ENCODE data around the gene CHCHD6.

Gene CHCHD6

GRCh38 chr3:126835472-126836219, 131.6 kb downstream of the CHCHD6 start:
- DNase-seq, result no peak

- no peak for DNase-seq
Observed at GRCh38 chr3:126836220-126836860, 132.3 kb downstream of the CHCHD6 start.

- no peak for DNase-seq
Observed at GRCh38 chr3:126837773-126838172, 133.7 kb downstream of the CHCHD6 start.

GRCh38 chr3:126845920-126846715, 142.1 kb downstream of the CHCHD6 start:
- DNase-seq, result no peak

- no peak for DNase-seq
Observed at GRCh38 chr3:126847061-126847460, 143.0 kb downstream of the CHCHD6 start.

DNA sequence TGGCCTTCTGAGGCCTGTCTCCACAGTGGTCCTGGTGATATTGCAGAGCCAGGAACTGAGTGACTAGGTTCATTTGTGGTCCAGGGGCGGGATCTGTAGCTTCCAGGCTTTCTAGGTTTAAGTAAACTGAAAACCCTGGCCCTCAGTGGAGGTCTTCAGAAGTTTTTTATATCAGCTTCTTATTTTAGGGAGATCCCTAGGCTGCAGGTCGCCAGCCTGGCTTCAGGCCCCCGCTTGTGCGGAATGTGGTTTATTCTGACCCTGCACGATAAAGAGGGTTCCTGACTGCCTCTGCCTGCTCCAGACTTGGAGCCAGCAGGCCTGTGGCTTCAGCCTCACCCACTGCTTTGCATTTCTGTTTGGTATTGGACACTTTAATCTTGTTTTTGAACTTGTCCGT, 145.0 kb downstream of the CHCHD6 start:
- no peak for DNase-seq

- no peak for DNase-seq
Observed at GRCh38 chr3:126849768-126850167, 145.7 kb downstream of the CHCHD6 start.

GRCh38 chr3:126850370-126851085, 146.5 kb downstream of the CHCHD6 start:
- DNase-seq, result no peak

DNA sequence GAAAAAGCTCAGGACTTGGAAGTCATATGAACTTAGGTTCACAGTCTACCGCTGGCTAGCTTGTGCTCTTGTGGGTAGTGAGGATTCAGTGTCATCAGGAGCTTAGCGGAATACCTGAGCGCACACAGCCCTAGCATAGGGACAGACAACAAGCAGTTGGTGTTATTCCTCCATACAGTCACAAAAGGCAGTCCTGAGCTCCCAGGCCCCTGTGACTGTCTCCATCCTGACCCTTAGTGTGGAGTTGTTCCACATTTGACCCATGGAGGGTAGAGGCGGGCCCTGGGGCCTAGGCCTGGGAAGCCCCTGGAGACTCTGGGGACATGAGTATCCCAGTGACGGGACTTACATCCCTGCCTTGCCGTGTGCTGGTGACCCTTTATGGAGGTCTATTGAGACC, 147.3 kb downstream of the CHCHD6 start:
- DNase-seq, result no peak

DNA sequence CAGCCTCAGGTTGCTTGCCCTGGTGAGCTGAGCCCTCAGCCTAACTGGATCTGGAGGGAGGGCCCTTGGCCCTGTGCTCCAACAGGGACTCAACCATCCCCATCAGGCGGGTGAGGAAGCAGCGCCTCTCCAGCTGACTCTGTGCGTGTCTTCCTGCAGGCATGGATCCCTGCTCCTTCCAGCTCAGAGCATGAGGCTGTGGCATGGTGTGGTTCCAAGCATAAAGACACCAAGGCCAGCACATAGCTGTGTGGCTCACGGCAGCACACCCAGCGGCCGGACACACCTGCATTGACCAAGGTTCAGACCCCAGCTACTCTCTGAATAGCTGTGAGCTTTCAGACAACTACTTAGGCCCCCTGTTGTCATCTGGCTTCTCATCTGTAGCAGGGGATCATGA, 147.9 kb downstream of the CHCHD6 start:
- no peak for DNase-seq

DNA sequence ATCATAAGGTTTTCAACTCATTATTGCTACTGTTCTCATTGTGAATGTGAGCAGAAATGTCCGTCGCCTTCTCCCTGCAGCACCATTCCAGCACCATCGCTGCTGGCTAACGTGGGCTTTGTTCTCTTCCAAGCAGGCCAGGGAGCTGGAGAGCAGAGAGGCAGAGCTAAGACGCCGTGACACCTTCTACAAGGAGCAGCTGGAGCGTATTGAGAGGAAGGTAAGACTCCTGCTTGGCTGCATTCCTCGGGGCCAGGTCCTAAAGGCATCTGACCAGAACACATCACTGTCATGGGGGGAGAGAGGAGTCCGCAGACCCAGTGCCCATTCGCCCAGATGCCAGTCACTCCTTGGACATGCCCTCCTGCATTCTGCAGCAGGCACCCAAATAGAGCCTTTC, 148.5 kb downstream of the CHCHD6 start:
- DNase-seq, result no peak

- no peak for DNase-seq
Observed at GRCh38 chr3:126854666-126855065, 150.6 kb downstream of the CHCHD6 start.

GRCh38 chr3:126855374-126855773, 151.3 kb downstream of the CHCHD6 start:
- DNase-seq, result no peak

DNA sequence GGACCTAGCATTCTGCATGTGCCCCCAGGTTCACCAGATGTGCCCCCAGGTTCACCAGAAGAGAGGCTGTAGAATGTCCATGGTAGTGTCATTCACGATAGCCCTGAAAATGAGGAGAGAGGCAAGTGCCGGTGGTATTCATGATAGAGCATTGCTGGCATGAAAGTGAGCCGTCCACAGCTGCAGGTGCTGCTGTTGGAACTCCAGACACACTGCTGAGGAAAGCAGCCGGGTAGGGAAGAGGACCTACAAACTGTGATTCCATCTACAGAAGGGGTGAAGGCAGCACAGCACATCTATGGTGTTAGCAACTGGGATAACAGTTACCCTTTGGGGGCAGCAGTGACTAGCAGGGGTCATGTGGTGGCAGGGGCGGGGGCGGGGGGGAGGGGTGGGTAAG, 153.9 kb downstream of the CHCHD6 start:
- no peak for DNase-seq

- DNase-seq, result no peak
Observed at GRCh38 chr3:126858401-126858800, 154.4 kb downstream of the CHCHD6 start.

GRCh38 chr3:126858887-126859286, 154.8 kb downstream of the CHCHD6 start:
- DNase-seq, result no peak

DNA sequence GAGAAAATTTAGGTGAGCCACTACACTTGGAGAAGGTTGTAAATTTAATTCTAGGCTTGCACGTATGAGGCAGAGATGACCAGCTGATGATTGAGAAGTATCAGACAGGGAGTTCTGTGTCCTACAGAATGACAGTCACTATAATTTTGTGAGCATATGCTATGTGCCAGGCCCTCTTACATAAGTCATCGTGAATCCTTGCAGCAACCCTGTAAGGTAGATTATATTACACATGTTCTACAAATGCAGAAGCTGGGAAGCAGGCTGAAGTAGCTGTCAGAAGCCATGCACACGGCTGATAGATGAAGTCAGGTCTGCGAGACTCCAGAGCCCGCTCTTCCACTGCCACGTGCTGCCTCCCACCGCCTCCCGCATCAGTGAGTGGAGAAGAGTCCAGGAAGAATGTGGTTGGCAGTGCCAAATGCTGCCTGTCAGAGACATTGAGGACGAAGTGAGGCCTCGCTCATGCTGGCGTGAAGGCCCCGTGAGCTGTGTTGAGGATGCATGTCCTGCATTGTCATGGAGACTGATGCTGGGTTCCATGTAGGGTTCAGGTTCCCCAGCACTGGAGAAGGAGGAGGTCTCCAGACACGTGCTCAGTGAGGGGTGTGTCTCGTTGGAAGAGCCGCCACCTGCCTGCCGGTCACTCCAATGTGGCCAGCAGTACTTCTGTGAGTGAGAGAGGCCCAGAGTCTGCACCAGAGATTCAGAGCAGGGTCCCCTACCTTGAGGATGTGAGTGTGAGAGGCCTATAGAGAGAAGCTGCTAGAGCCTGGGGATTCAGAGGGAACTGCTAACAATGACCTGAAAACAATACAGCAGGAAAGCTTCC, 155.6 kb downstream of the CHCHD6 start:
- DNase-seq, result no peak

DNA sequence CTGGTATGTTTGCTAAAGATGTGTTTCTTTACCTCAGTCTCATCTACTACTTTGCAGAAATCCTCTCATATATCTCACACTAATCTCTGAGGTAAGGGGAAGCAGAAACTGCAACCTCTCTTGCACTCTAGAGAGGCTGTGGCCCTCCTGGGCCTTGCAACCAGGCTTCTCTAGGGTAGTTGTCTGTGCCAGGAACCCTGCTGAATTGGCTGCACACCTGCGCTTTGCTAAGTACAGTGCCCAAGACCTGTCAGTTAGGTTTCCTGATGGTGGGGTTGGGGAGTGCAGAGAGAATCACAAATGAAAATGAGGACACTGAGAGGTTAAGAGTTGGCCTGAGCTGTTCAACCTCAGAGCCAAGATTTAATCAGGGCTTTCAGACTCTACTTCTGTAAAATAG, 161.7 kb downstream of the CHCHD6 start:
- no peak for DNase-seq

DNA sequence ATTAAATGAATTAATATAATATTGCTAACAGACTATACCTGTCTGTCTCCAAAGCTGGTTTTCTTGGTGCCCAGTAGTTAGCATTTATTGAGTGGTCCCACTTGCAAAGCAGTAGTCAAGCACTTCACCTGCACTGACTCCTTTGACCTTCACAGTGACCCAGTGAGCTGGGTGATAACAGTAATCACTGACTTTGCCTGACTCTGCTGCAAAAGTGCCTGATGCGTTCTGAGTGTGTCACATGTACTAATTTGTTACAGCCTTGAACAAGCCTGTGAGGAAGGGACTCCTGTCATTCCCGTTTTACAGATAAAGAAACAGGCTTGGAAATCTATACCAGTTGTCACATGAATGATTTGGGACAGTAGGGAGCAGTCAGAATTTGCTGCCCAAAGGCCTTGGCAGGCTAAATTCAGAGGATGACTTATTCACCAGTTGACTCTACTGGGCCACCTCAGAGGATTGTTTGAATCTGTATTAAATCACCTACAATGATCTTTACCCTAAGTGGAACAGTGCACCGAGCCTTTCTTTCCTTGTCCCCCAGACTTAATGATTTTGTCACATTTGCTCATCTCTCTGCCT, 162.2 kb downstream of the CHCHD6 start:
- no peak for DNase-seq

- no peak for DNase-seq
Observed at GRCh38 chr3:126867190-126867862, 163.3 kb downstream of the CHCHD6 start.

DNA sequence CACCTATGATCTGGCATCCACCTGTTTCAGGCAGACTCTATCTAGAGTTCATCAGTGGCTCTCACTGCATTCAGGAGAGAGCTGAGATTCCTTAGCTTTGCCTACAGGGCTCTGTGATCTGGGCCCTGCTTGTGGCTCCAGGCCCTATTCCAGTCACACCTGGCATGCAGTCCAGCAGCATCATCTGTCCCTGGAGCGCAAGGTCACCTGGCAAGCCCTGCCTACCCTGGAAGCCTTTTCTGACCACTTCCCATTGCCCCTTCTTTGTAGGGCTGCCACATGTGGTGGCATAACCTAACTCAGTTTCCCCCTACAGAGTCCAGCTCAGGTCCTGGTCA, 163.8 kb downstream of the CHCHD6 start:
- no peak for DNase-seq
